Urothelium cell line (cell line): ENCODE measurements around the gene CTPS1.

Experiments
- DNase-seq: peaks from one replicate; pipeline ENCODE4 v3.0.0; 2011; ENCODE audit warnings: low spot score, mixed read lengths
- FAIRE-seq: peaks from 2 replicates; lab custom pipeline; 2011; peaks lifted over from hg19 to GRCh38; lab: Jason Lieb, UNC

CTPS1 gene

GRCh38 chr1:41022424-41022823 lies 42.9 kb downstream of the CTPS1 start:
- no peak for FAIRE-seq
- DNase-seq, result no peak

DNA sequence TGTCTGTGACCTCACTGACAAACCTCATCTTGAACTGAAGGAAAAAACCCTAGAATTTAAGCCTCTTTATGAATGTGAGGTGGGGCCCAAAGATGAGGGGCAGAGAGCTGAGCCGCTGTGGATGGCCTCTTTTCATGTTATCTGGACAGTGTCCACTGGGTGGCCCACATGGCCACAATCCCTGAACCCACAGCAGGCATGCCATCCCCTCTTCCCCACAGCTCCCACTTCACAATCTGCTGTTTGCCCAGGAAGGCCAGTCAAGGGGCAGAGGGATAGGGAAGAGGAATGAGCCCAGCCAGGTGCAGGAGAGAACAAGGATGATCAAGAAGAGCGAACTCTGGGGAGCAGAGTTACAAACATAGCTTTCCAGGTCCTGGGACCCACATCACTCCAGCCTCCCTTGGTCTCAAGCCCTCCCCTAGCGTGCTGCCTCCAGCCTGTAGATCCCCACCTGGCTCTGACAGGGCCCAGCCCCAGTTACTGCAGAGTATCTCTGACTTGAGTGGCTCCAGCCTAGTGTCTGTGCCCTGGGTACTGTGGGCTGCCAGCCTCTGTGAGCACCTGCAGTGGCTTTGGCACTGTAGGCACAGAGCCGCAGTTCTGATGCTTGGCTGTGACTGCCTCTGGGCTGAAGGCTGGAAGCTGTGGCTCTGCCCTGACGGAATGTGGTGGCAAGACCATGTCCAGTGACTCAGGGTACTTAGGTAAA lies 43.9 kb downstream of the CTPS1 start:
- DNase-seq (peak; percentile 56), FAIRE-seq (no peak)

DNA sequence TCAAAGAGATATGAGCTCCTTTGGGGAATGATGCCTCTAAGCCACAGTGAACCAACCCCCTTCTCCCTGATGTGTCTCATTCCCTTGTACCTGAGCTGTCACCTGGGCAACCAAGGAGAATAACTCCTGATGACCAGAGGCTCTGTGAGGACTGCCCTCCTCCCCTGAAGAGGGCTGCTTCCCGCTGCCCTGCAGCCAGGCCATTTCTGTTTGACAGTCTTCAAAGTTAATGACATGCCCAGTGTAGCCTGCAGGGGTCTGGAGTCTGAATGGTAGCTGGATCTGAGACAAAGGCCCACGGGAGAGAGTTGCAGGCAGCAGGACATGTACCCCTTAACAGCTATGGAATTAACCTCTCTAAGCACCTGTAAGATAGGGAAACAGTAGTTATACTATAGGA lies 45.5 kb downstream of the CTPS1 start:
- no peak for DNase-seq
- FAIRE-seq, result peak; percentile 27

- DNase-seq (no peak), FAIRE-seq (no peak)
Measured at GRCh38 chr1:41025979-41026819, 46.7 kb downstream of the CTPS1 start.

- peak; percentile 67 for FAIRE-seq
- no peak for DNase-seq
Measured at GRCh38 chr1:41028034-41028642, 48.6 kb downstream of the CTPS1 start.

DNA sequence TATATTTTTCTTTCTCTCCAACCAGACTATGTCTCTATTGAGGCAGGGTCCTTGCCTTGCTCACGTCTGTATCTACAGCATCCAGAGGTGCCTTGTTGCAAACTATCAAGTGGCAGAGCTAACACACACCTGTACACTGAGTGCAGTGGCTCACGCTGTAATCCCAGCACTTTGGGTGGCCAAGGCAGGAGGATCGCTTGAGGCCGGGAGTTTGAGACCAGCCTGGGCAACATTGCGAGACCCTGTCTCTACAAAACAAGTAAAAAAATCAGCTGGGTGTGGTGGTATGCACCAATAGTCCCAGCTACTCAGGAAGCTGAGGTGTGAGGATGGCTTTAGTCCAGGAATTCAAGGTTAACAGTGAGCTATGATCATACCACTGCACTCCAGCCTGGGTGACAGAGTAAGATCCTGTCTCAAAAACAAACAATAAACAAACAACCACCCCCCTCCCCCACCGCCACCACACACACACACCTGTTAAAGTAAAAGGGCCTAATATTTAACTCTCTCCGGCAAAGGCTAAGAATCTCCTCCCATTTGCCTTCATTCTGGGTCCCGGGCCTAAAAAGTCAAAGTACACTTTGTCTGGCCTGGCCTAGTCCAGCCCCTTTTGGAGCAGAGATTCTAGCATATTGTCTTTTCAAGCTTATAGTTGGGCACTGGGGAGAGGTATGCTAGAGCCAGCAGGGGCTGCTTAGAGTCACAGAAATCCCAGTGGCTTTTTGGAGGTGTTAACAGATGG lies 51.5 kb downstream of the CTPS1 start:
- FAIRE-seq, result peak; percentile 35

DNA sequence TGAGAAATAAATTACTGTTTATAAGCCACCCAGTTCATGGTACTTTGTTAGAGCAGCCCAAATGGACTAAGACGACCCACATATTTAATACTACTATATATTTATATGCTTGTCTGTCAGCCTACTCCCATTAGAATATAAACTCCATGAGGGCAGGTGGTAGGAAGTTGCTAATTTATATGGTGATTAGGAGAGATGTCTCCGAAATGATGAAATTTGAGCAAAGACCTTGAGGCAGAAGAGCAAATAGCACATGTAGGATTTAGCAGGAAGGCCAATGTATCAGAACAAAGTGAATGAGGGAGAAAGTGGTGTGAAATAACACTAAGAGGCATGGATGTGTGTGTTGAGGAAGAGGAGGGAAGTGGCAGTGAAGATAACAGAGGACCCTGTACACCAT lies 52.7 kb downstream of the CTPS1 start:
- FAIRE-seq, result peak; percentile 40
- DNase-seq, result no peak

More for the DNA sequence above, 51.5 kb downstream of the CTPS1 start:
- no peak for DNase-seq

GRCh38 chr1:41033272-41033671 lies 53.8 kb downstream of the CTPS1 start:
- FAIRE-seq, result no peak
- no peak for DNase-seq

DNA sequence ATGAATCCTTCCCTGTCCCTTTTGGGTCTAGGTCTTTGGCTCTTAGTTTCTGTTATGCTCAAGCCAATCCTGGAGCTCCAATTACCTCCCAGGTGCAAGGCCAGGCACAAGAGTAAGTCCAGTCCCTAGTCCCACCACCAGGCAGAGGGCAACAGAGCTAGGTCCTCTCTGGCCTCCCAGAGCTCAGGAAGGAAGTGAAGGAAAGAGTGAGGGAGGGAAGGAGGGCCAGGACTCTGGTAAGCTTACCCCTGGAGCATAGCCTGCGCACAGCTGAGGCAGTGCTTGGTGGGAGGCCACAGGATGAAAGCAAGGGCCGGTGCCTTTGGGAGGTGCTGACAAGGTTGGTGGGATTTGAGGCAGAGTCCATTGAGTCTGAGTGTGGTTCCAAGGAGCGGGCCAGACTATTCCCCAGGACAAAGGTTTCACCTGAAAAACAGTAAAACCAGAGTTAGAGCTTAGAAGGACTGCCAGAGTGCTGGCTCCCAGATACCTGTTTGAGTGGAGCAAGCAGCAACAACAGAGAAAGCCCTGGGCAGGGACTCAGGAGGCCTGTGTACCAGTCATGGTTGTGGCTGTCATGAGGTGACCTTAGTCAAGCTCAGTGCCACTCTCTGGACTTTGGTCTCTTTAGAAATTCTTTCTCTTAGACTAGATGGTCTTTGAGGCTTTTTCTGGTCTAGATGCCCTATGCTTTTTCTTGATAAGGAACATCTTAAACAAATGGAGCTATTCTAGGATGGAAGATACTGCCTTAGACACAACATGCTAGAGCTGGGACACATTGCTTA lies 57.8 kb downstream of the CTPS1 start:
- FAIRE-seq, result no peak
- no peak for DNase-seq

DNA sequence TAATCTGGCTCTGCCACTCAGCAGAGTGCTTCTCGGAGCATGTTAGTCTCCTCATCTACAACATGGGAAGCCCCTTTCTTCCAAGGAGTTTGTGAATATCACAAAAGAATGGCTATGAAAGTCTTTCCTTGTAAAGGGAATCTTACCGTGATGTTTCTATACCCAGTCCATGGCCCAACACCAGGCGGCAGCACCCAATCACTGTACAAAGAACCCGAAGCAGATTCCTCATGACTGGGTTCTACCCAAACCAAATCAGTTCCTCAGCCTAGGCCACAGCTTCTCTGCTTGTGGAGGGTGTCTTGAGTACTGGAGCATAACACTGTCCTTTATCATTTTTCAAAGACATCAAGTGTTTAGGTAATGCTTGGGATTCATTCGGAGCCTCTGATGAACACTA lies 58.6 kb downstream of the CTPS1 start:
- no peak for DNase-seq
- FAIRE-seq, result no peak

DNA sequence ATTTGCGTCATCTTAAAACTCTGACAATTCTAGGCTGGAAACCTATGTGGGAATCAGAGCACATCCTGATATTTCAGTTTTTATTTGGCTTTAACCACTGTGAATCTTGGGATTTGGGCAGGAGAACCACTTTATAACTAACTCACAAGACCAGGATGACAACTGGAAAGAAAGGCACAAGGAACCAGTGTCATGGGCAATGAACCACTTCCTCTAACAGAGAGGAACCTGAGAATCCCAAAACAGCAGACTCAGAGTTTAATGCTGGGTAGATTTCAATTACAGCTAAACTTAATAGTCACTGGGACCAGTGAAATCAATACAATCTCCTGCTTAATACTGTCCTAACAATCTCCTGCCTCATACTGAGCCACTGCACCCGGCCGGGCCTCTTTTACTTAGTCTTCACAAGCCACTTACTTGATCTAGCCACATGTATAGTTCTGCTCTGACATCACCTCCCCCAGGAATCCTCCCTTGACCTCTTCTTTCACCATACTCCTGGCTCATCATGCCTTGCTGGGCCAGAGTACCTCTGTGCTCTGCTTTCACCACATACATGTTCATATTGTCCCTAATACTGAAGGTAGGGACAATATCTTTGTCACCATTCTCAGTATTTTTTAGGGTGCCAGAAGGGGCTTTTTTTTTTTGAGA lies 62.2 kb downstream of the CTPS1 start:
- FAIRE-seq, result no peak
- no peak for DNase-seq

- DNase-seq (no peak), FAIRE-seq (no peak)
Measured at GRCh38 chr1:41044187-41044586, 64.7 kb downstream of the CTPS1 start.

DNA sequence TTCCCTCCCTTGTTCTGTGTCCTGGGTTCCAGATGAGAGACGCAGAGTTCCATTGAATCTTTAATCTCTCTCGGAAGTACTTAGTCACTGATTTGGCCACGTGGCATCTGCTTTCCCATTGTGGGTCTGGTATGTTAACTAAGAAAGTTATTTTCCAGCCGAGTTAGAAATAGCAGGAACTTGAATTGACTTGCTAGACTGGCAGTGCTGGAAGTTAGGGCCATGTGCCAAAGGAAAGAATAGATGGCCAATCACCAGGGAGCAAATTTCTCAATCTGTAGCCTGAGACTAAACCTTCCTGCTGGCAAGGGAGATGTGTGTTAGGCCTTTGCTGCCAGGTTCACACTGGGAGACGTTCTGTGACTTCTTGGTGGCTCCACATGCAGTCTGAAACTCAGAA lies 66.2 kb downstream of the CTPS1 start:
- no peak for DNase-seq
- FAIRE-seq, result peak; percentile 46

DNA sequence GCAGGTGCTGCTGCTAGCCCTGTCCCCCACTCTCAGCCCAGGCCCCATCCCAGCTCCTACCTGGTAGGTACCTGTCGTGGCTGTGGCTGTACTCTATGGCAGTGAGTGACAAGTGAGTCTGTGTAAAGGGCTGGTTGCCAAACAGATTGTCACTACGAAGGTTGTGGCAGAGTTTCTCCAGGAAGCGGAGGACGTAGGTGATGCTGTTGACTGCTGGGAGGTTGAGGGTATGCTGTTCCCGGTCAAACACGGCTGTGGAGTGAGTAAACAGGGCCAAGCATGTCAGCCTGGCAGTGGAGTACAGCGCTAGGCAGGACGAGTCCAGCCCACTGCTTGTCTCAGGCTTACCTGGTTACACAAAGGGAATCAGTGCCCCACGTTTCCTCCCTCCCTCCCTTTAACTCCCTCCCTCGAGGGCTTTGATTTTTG lies 66.9 kb downstream of the CTPS1 start:
- FAIRE-seq (no peak), DNase-seq (no peak)

- FAIRE-seq, result no peak
- DNase-seq, result no peak
Measured at GRCh38 chr1:41048540-41048939, 69.0 kb downstream of the CTPS1 start.

DNA sequence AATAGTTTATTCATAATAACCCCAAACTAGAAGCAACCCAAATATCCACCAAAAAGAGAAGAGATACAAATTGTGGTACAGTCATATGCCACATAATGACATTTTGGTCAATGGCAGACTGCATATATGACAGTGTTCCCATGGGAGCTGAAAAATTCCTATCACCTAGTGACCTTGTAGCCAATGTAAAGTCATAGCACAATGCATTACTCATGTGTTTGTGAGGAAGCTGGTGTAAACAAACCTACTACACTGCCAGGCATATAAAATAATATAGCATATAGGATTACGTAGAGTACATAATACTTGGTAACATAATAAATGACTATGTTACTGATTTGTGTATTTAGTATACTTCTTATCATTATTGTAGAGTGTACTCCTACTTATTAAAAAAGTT lies 71.5 kb downstream of the CTPS1 start:
- FAIRE-seq, result no peak
- DNase-seq, result no peak

- no peak for FAIRE-seq
- no peak for DNase-seq
Measured at GRCh38 chr1:41053316-41053715, 73.8 kb downstream of the CTPS1 start.

DNA sequence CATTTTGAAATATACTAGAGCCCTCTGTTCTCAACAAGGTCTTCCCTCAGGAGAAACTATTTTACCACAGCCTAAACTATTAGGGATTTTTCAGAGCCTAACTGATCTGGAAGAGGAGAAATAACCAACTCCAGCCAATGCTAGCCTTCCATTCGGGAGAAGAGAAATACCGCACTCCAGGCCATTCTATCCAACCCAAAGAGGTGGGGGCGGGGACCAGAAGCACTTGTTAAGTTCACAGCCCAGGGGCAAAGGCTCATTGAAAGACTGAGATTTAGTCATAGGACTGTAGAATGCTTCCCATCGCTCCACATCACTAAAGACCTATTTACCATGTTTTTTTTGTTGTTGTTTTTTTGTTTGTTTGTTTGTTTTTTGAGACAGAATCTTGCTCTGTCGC lies 77.4 kb downstream of the CTPS1 start:
- DNase-seq (no peak), FAIRE-seq (no peak)
